ENCODE results near the gene SGCA. TPM values are rescaled to one million over a fixed set of nuclear protein-coding genes. Genes with fewer than 3 reads are reported as not detected.

The SGCA gene
- total and polyA plus RNA-seq, 7 donors = 120 to 291 (median 254) TPM

DNA sequence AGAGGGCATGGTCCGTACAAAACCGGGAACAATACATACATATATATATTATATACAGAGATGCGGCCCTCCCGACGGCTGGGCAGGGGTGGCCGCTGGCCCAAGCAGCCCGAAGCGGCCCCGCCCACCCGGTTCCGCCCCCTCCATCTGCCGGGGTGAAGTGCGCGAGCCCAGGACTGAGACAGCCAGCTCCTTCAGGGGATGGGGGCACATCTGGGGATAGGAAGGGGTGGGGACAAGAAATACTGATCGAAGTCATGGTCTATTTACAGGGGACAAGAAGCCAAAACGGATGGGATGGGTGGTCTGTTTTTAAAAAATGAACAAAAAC, 32.1 kb upstream of the SGCA start:
- ATAC-seq = peak in 2 of 4 donors; percentile 24 to 34

DNA sequence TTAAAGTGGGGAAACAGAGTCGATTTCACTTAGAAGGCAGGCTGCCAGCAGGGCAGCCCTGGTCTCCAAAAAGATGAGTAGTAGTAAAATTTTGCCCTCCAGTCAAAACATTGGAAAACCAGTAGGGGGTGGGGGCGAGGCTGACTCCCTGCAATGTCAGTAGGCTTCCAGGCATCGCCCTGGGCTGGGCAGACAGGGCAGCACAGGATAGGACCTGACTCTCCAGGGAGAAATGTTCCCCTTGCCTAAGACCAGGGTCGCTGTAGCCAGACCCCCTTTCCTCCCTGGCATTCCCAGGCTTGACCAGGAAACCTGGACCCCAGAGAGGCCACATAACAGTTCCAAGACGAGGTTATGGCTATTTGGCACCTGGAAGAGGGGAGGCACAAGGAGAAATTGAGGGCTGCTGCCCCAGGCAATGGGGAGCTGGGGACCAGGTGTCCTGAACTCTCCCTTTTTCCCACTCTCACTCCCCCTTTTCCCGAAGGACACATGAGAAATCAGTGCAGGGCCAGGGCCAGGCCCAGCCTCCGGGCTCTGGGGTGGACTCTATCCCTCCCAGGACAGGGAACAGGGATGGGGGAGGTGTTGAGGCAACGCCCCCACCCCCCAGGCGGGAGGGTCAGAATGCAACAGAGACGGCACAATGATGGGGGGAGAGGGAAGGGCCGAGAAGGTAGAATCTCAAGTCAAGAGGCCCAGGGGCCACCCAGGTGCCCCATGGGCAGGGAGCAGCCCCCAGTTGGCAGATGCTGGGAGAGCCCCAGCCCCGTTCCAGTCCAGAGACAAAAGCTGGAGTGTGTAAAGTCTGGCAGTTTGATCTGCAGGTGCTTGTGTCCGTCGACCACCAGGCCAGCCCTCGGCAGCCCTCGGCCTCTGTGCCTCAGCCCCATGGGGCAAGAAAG, 31.3 kb upstream of the SGCA start:
- intact Hi-C loops (cut with DNase I) = loop anchor here (5.0 kb wide), 2 partner anchors 33 to 43 kb away; partner anchors contain the start of gene SGCA (in 2 of the 2)
- DNase-seq = no peak
- peaks cover 8 to 52% of the 10 kb centered on the region in 2 donors for H3K36me3 ChIP-seq (ENCODE audit: insufficient read depth in 1 of 2, low read depth in 1 of 2)

More for the DNA sequence above, 32.1 kb upstream of the SGCA start:
- H3K27ac ChIP-seq = peak overlapping the region; percentile 82
- TF ChIP-seq, protein P1, sequence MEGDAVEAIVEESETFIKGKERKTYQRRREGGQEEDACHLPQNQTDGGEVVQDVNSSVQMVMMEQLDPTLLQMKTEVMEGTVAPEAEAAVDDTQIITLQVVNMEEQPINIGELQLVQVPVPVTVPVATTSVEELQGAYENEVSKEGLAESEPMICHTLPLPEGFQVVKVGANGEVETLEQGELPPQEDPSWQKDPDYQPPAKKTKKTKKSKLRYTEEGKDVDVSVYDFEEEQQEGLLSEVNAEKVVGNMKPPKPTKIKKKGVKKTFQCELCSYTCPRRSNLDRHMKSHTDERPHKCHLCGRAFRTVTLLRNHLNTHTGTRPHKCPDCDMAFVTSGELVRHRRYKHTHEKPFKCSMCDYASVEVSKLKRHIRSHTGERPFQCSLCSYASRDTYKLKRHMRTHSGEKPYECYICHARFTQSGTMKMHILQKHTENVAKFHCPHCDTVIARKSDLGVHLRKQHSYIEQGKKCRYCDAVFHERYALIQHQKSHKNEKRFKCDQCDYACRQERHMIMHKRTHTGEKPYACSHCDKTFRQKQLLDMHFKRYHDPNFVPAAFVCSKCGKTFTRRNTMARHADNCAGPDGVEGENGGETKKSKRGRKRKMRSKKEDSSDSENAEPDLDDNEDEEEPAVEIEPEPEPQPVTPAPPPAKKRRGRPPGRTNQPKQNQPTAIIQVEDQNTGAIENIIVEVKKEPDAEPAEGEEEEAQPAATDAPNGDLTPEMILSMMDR (IDR thresholded peaks at IDR 0.05) = no peak
- intact Hi-C loops (cut with DNase I) = loop anchor here (5.0 kb wide), 1 partner anchor 34 kb away; the partner anchor contains the start of gene SGCA (in 2 of the 2)
- peaks cover 6 to 44% of the 10 kb centered on the region in 2 donors for H3K36me3 ChIP-seq (ENCODE audit: insufficient read depth in 1 of 2, low read depth in 1 of 2)
- H3K9me3 ChIP-seq = no peaks in the 10 kb centered on the region
- peaks cover 34% of the 10 kb centered on the region for H3K4me1 ChIP-seq
- H3K4me3 ChIP-seq = no peak overlapping the region
- H3K27me3 ChIP-seq (ENCODE audit: insufficient read depth in 3 of 3, low read length in 2 of 3) = no peaks in the 10 kb centered on the region
- peak in 1 of 2 donors; percentile 60 for DNase-seq
- 16 to 48% (median 21%) methylated on average over 16 of the region's 16 CpGs for WGBS, 3 donors

DNA sequence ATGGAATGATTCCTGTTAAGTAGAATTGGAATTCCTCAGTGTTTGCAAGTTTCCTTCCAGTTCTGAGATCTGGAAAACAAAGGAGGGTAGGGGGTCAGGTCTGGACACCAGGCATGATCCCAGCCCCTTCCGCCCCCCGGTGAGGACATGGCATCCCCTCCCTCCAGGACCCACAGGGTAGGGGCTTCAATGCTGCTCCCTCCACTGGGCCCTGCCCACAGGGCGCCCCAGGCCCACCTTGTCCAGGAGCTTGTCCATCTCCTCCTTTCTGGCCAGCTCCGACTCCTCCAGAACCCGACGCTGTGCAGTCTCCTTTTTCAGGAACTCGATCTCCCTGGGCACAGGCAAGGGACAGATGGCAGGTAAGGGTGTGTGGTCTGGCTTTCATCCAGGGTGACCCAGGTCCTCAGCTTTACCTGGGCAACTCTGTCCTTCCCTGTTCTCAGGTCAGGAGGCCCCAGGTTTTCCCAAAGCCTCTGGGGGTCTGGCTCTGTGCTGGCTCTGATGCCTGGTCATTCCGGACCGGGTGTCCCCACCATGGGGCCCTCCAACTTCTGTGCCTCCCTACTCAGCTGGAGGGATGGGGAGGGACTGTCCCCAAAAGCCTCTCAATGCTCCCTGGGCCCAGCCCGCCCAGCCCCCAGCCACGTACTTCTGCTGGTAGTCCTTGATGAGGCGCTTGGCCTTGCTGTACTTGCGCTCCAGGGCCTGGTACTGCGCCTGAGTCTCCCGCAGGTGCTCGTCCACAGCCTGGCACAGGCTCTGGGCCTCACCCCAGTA, 30.3 kb upstream of the SGCA start:
- ATAC-seq (no peak), DNase-seq (no peak)
- TF ChIP-seq, protein P1 (IDR thresholded peaks at IDR 0.05) = no peak
- Histone ChIP-seq H3K27me3 (ENCODE audit: insufficient read depth in 3 of 3, low read length in 2 of 3) (no peaks in the 10 kb centered on the region), H3K9me3 (no peaks in the 10 kb centered on the region), H3K4me1 (peaks cover 34% of the 10 kb centered on the region), H3K4me3 (no peak overlapping the region), H3K36me3 (ENCODE audit: insufficient read depth in 1 of 2, low read depth in 1 of 2) (peaks cover 8 to 61% of the 10 kb centered on the region in 2 donors), H3K27ac (no peak overlapping the region)
- intact Hi-C loops (cut with DNase I) = loop anchor here in 1 of 2 donors (5.0 kb wide), 1 partner anchor 42 kb away; no protein-coding TSS in a partner anchor
- 67 to 71% (median 71%) methylated on average over 13 to 16 of the region's 16 CpGs for WGBS, 3 donors

More for the DNA sequence above, 31.3 kb upstream of the SGCA start:
- TF ChIP-seq, protein P1 (IDR thresholded peaks at IDR 0.05) = no peak
- H3K4me3 ChIP-seq = no peak overlapping the region
- peak overlapping the region; percentile 82 for H3K27ac ChIP-seq
- peaks cover 34% of the 10 kb centered on the region for H3K4me1 ChIP-seq
- 54 to 64% (median 59%) methylated on average over 16 of the region's 16 CpGs for WGBS, 3 donors
- no peak for ATAC-seq
- H3K27me3 ChIP-seq (ENCODE audit: insufficient read depth in 3 of 3, low read length in 2 of 3) = no peaks in the 10 kb centered on the region
- H3K9me3 ChIP-seq = no peaks in the 10 kb centered on the region

DNA sequence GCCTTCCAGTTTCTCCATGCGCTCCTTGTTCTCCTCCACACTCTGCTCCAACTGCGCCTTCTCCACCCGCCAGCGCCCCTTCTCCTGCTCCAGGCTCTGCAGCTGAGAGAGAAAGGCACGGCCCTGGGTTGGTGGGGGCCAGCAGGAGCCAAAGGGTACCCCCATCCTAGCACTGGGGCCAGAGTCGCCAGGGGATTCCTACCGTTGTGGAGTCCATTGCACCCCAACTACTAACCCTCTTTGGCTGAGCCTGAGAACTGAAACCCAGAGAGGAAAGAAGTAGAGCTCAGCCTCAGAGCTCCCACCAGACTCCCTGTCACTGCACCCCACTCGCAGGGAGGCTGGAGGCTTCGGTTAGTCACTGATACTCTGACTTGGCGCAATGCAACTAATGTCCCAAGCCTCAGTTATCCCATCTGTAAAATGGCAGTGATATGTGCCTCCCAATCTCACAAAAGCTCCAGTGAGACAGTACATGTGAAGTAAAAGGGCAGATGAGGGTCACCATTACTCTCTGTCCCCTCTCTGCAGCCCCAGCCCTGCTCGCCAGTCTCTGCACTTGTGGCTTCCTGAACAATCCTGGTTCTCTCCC, 29.6 kb upstream of the SGCA start:
- Histone ChIP-seq H3K4me3 (no peak overlapping the region), H3K4me1 (peaks cover 27% of the 10 kb centered on the region), H3K36me3 (ENCODE audit: insufficient read depth in 1 of 2, low read depth in 1 of 2) (peaks cover 8 to 68% of the 10 kb centered on the region in 2 donors), H3K27ac (no peak overlapping the region), H3K27me3 (ENCODE audit: insufficient read depth in 3 of 3, low read length in 2 of 3) (no peaks in the 10 kb centered on the region), H3K9me3 (no peaks in the 10 kb centered on the region)
- TF ChIP-seq, protein P1 (IDR thresholded peaks at IDR 0.05) = no peak
- ATAC-seq (no peak), DNase-seq (no peak)
- WGBS, 3 donors = 90 to 96% (median 92%) methylated on average over 10 to 11 of the region's 11 CpGs
- intact Hi-C loops (cut with DNase I) = loop anchor here in 1 of 2 donors (5.0 kb wide), 1 partner anchor 41 kb away; no protein-coding TSS in a partner anchor

Measured in psoas muscle (tissue), 8 donors.